Choroid plexus epithelial cell (primary cell): ENCODE measurements around the gene RHOJ.

Source experiments
- DNase-seq: peaks from one replicate; pipeline ENCODE4 v3.0.0-alpha.2; 2010; ENCODE audit warnings: low read depth
- H3K4me3 ChIP-seq: 2 replicates; pipeline ENCODE4 v1.5.1; 2011; ENCODE audit warnings: low read depth, mild to moderate bottlenecking, control low read depth, low read length, moderate library complexity
- CTCF ChIP-seq: conservative IDR thresholded peaks from 2 replicates; pipeline ENCODE4 v1.5.1; 2011; ENCODE audit warnings: low read depth, mild to moderate bottlenecking, control low read depth, inconsistent platforms, low read length, moderate library complexity

The RHOJ gene

GRCh38 chr14:63326840-63327239 is 122.6 kb downstream of the RHOJ start:
- no peak for TF ChIP-seq CTCF
- no peak for DNase-seq
- no peak overlapping the region for H3K4me3 ChIP-seq

GRCh38 chr14:63328787-63329737 is 124.8 kb downstream of the RHOJ start:
- no peak for TF ChIP-seq CTCF
- no peak overlapping the region for H3K4me3 ChIP-seq
- DNase-seq: no peak

GRCh38 chr14:63342371-63342770 is 138.1 kb downstream of the RHOJ start:
- peak; percentile 32 for DNase-seq
- TF ChIP-seq CTCF: no peak
- no peak overlapping the region for H3K4me3 ChIP-seq
